IMR-90 (cell line): Measurements from ENCODE around the gene MRPS25. TPM values are rescaled to one million over a fixed set of nuclear protein-coding genes. Genes with fewer than 3 reads are reported as not detected.
A peak's percentile ranks its signal among the peaks of the same experiment; 100 is the strongest.

Experiments used
- ATAC-seq: fragments of 200-7000 bp; cut with Tn5 transposase; 2 replicates; pipeline ENCODE4 v1.9.1; 2020; ENCODE audit warnings: low read depth, mild to moderate bottlenecking, moderate library complexity
- BruUV-seq: library from RNA; stranded (reverse); fragments of 400-500 nt; replicated peaks from 2 replicates; lab custom pipeline; 2021; lab: Mats Ljungman, UMichigan
- CTCF ChIA-PET: fragments of 300-600 bp; formaldehyde crosslinking; extraction: SDS; loops from one replicate; lab custom pipeline; 2021; ENCODE audit warnings: antibody characterized with exemption; lab: Yijun Ruan, JAX
- POLR2A ChIA-PET: fragments of 300-600 bp; sonication (Branson Sonifier 250); formaldehyde crosslinking; loops from one replicate; lab custom pipeline; 2022; ENCODE audit warnings: antibody characterized with exemption; ENCODE audit not compliant: unreplicated experiment; lab: Charles Lee
- DNase-seq: peaks from one replicate; pipeline ENCODE4 v3.0.0; 2013
- H2AFZ ChIP-seq: replicated peaks from 2 replicates; pipeline ENCODE3; 2013; ENCODE audit warnings: low read length, mild to moderate bottlenecking; ENCODE audit not compliant: poor library complexity
- H2AK5ac ChIP-seq: 2 replicates; pipeline ENCODE4 v1.6.1; 2013; ENCODE audit warnings: low read depth, low read length, inconsistent platforms
- H2AK9ac ChIP-seq: replicated peaks from 2 replicates; pipeline ENCODE3; 2013; ENCODE audit warnings: mild to moderate bottlenecking, low read depth, low read length, moderate library complexity; ENCODE audit not compliant: poor library complexity
- H2BK120ac ChIP-seq: 2 replicates; pipeline ENCODE4 v1.6.1; 2013; ENCODE audit warnings: low read depth, low read length, inconsistent platforms
- H2BK15ac ChIP-seq: 3 replicates; pipeline ENCODE4 v1.6.1; 2013; ENCODE audit warnings: low read depth, low read length, inconsistent platforms
- H2BK20ac ChIP-seq: 2 replicates; pipeline ENCODE4 v1.6.1; 2013; ENCODE audit warnings: low read depth, mild to moderate bottlenecking, inconsistent platforms, low read length, moderate library complexity
- H2BK5ac ChIP-seq: 2 replicates; pipeline ENCODE4 v1.6.1; 2013; ENCODE audit warnings: mild to moderate bottlenecking, low read depth, low read length, inconsistent platforms; ENCODE audit not compliant: poor library complexity, severe bottlenecking
- H3K14ac ChIP-seq: replicated peaks from 2 replicates; pipeline ENCODE4 v1.6.1; 2013; ENCODE audit warnings: low read depth, low read length, inconsistent platforms
- H3K18ac ChIP-seq: 2 replicates; pipeline ENCODE4 v1.6.1; 2013; ENCODE audit warnings: low read depth, low read length, control low read depth
- H3K23ac ChIP-seq: 2 replicates; pipeline ENCODE4 v1.6.1; 2013; ENCODE audit warnings: low read depth, low read length, inconsistent platforms
- H3K27ac ChIP-seq: 2 replicates; pipeline ENCODE4 v1.5.1; 2013; ENCODE audit warnings: mild to moderate bottlenecking, control low read depth, low read length; ENCODE audit not compliant: insufficient read depth
- H3K27me3 ChIP-seq: 2 replicates; pipeline ENCODE4 v1.6.1; 2013; ENCODE audit warnings: low read length; ENCODE audit not compliant: control insufficient read depth, insufficient read depth
- H3K36me3 ChIP-seq: 2 replicates; pipeline ENCODE4 v1.6.1; 2013; ENCODE audit warnings: low read length, mixed read lengths; ENCODE audit not compliant: control insufficient read depth, insufficient read depth
- H3K4ac ChIP-seq: 2 replicates; pipeline ENCODE4 v1.6.1; 2013; ENCODE audit warnings: low read depth, low read length, inconsistent platforms
- H3K4me1 ChIP-seq: 2 replicates; pipeline ENCODE4 v1.6.1; 2013; ENCODE audit warnings: low read length, mixed read lengths; ENCODE audit not compliant: control insufficient read depth, insufficient read depth
- H3K4me2 ChIP-seq: 2 replicates; pipeline ENCODE4 v1.6.1; 2013; ENCODE audit warnings: low read depth, mild to moderate bottlenecking, control low read depth, low read length, moderate library complexity
- H3K4me3 ChIP-seq: 2 replicates; pipeline ENCODE4 v1.5.1; 2013; ENCODE audit warnings: low read depth, mild to moderate bottlenecking, control low read depth, low read length, moderate library complexity; ENCODE audit not compliant: insufficient read depth
- H3K56ac ChIP-seq: 2 replicates; pipeline ENCODE4 v1.6.1; 2013; ENCODE audit warnings: low read length, inconsistent platforms; ENCODE audit not compliant: insufficient read depth; ENCODE audit errors: extremely low read depth
- H3K79me1 ChIP-seq, 2 experiments: 2 replicates each; pipeline ENCODE4 v1.6.1; 2013; ENCODE audit warnings: low read length in 2 of 2, inconsistent platforms in 1 of 2, low read depth in 1 of 2
- H3K9ac ChIP-seq: 2 replicates; pipeline ENCODE4 v1.6.1; 2013; ENCODE audit warnings: low read depth, low read length, control low read depth
- H3K9me1 ChIP-seq: 2 replicates; pipeline ENCODE4 v1.6.1; 2013; ENCODE audit warnings: low read length, inconsistent platforms; ENCODE audit not compliant: insufficient read depth
- H3K9me3 ChIP-seq: 2 replicates; pipeline ENCODE4 v1.6.1; 2013; ENCODE audit warnings: low read length; ENCODE audit not compliant: control insufficient read depth, insufficient read depth
- H4K20me1 ChIP-seq: 2 replicates; pipeline ENCODE4 v1.6.1; 2013; ENCODE audit warnings: low read length, inconsistent platforms; ENCODE audit not compliant: insufficient read depth
- H4K5ac ChIP-seq: 2 replicates; pipeline ENCODE4 v1.6.1; 2013; ENCODE audit warnings: mild to moderate bottlenecking, low read depth, low read length, control low read depth
- H4K8ac ChIP-seq, 2 experiments: 2 replicates each; pipeline ENCODE4 v1.6.1; 2013; ENCODE audit warnings: low read depth in 2 of 2, low read length in 2 of 2, control low read depth in 1 of 2, inconsistent platforms in 1 of 2
- H4K91ac ChIP-seq: 2 replicates; pipeline ENCODE4 v1.6.1; 2013; ENCODE audit warnings: low read depth, low read length, inconsistent platforms; ENCODE audit not compliant: insufficient read depth
- BHLHE40 ChIP-seq: fragments of 150-350 bp; IDR thresholded peaks from 2 replicates; pipeline ENCODE4 v1.6.1; 2016; ENCODE audit warnings: mild to moderate bottlenecking, low read depth, low read length
- CEBPB ChIP-seq: IDR thresholded peaks from 2 replicates; pipeline ENCODE4 v1.6.1; 2012; ENCODE audit warnings: low read depth, low read length, improper control_type of control experiment
- CHD1 ChIP-seq: IDR thresholded peaks from 2 replicates; pipeline ENCODE4 v1.6.1; 2012; ENCODE audit warnings: low read depth, low read length, improper control_type of control experiment
- CTCF ChIP-seq: conservative IDR thresholded peaks from 2 replicates; pipeline ENCODE4 v1.5.1; 2012; ENCODE audit warnings: mild to moderate bottlenecking, low read depth, low read length, improper control_type of control experiment
- ELK1 ChIP-seq: fragments of 150-350 bp; IDR thresholded peaks from 2 replicates; pipeline ENCODE4 v1.6.1; 2016; ENCODE audit warnings: low read depth, mild to moderate bottlenecking, low read length, moderate library complexity, borderline replicate concordance
- FOS ChIP-seq: fragments of 150-350 bp; IDR thresholded peaks from 2 replicates; pipeline ENCODE4 v1.6.1; 2016; ENCODE audit warnings: low read depth, low read length
- MAFK ChIP-seq: IDR thresholded peaks from 2 replicates; pipeline ENCODE4 v1.6.1; 2012; ENCODE audit warnings: low read depth, low read length, improper control_type of control experiment
- MAZ ChIP-seq: IDR thresholded peaks from 2 replicates; pipeline ENCODE4 v1.6.1; 2012; ENCODE audit warnings: low read depth, mild to moderate bottlenecking, low read length, improper control_type of control experiment, moderate library complexity, borderline replicate concordance
- MXI1 ChIP-seq: IDR thresholded peaks from 2 replicates; pipeline ENCODE4 v1.6.1; 2012; ENCODE audit warnings: low read depth, mild to moderate bottlenecking, low read length, moderate library complexity, borderline replicate concordance
- NFE2L2 ChIP-seq: fragments of 150-350 bp; IDR thresholded peaks from 2 replicates; pipeline ENCODE4 v1.6.1; 2016; ENCODE audit warnings: low read depth, mild to moderate bottlenecking, low read length
- POLR2A ChIP-seq: IDR thresholded peaks from 2 replicates; pipeline ENCODE4 v1.6.1; 2012; ENCODE audit warnings: mild to moderate bottlenecking, low read depth, low read length
- RAD21 ChIP-seq: IDR thresholded peaks from 2 replicates; pipeline ENCODE4 v1.6.1; 2012; ENCODE audit warnings: low read length, improper control_type of control experiment
- RCOR1 ChIP-seq: IDR thresholded peaks from 2 replicates; pipeline ENCODE4 v1.6.1; 2012; ENCODE audit warnings: mild to moderate bottlenecking, low read length, improper control_type of control experiment; ENCODE audit not compliant: insufficient replicate concordance
- RFX5 ChIP-seq: IDR thresholded peaks from 2 replicates; pipeline ENCODE4 v1.8.0; 2012; ENCODE audit warnings: low read depth, mild to moderate bottlenecking, low read length, moderate library complexity
- SMC3 ChIP-seq: fragments of 150-350 bp; IDR thresholded peaks from 2 replicates; pipeline ENCODE4 v1.6.1; 2016; ENCODE audit warnings: low read depth, mild to moderate bottlenecking, antibody characterized with exemption, low read length, moderate library complexity
- USF2 ChIP-seq: fragments of 150-350 bp; IDR thresholded peaks from 2 replicates; pipeline ENCODE4 v1.6.1; 2017; ENCODE audit warnings: mild to moderate bottlenecking, antibody characterized with exemption, low read length, low read depth
- WGBS, 2 experiments: methylation state at CpG; one replicate each; pipeline versions ENCODE4 v1.1.5 to v1.1.7; 2013; ENCODE audit warnings: missing lambda C conversion rate in 2 of 2; ENCODE audit not compliant: insufficient read length in 1 of 2; ENCODE audit errors: extremely low coverage in 2 of 2; 5-methylcytosine and 5-hydroxymethylcytosine counted together
- dilution Hi-C: fragments of 300-500 bp; cut with HindIII; formaldehyde crosslinking; loops from one replicate; pipeline ENCODE4 v1.14.3; 2018; ENCODE audit warnings: low sequenced_read_pairs; ENCODE audit not compliant: unreplicated experiment
- in situ Hi-C: fragments of 300-500 bp; cut with MboI; formaldehyde crosslinking; loops from 3 replicates; pipeline ENCODE4 v1.14.3; 2019; ENCODE audit warnings: low sequenced_read_pairs, inconsistent platforms, mixed read lengths
- intact Hi-C: fragments of 100-400 bp; cut with micrococcal nuclease; formaldehyde crosslinking; loops from 2 replicates; pipeline ENCODE4 v1.10.0; 2022
- polyA plus RNA-seq, 3 experiments: library from polyadenylated mRNA; depleted of rRNA; stranded (reverse); fragments of >200 nt; gene quantifications; 2 replicates each; pipeline ENCODE4 v1.2.3, GENCODE V29; 2012; ENCODE audit warnings: low replicate concordance in 1 of 3
- total RNA-seq: library from RNA; depleted of rRNA; stranded (reverse); fragments of >200 nt; gene quantifications from 2 replicates; pipeline ENCODE4 v1.2.3, GENCODE V29; 2012

The MRPS25 gene
- total and polyA plus RNA-seq, 2 of the 4 experiments (the other 2 are of a cell fraction), result 9.0 to 20.8 TPM

- in situ Hi-C loops (no loop called here), intact Hi-C loops (no loop called here), dilution Hi-C loops (no loop called here)
- Histone ChIP-seq H3K23ac (no peak overlapping the region), H3K36me3 (peaks cover 32% of the 10 kb centered on the region), H3K14ac (no peak overlapping the region), H2BK20ac (no peak overlapping the region), H3K18ac (no peak overlapping the region), H3K4me3 (no peak overlapping the region), H2BK15ac (no peak overlapping the region), H3K9ac (no peak overlapping the region), H4K5ac (no peak overlapping the region), H4K20me1 (peaks cover 11% of the 10 kb centered on the region), H2AK5ac (no peak overlapping the region), H3K27ac (no peak overlapping the region), H2AK9ac (peak overlapping the region; percentile 71), H4K91ac (no peak overlapping the region), H3K4me1 (peaks cover 3% of the 10 kb centered on the region; the same call in 1 of the 2 replicates), H3K27me3 (no peaks in the 10 kb centered on the region), H3K9me1 (no peaks in the 10 kb centered on the region), H4K8ac (no peak overlapping the region), H3K79me1 (peaks cover 37% of the 10 kb centered on the region in 2 experiments), H3K9me3 (no peaks in the 10 kb centered on the region), H3K4ac (no peak overlapping the region), H3K56ac (no peak overlapping the region), H2BK5ac (no peak overlapping the region), H2BK120ac (no peak overlapping the region), H3K4me2 (no peak overlapping the region), H2AFZ (no peak overlapping the region)
- ChIA-PET CTCF (no interaction called here), POLR2A (no interaction called here)
- DNase-seq (no peak), ATAC-seq (no peak)
- no TSS peak for BruUV-seq
- no peak for TF ChIP-seq FOS
- no peak for TF ChIP-seq CTCF
- no peak for TF ChIP-seq MAZ
- TF ChIP-seq MXI1, result no peak
- TF ChIP-seq BHLHE40, result no peak
- no peak for TF ChIP-seq ELK1
- TF ChIP-seq NFE2L2, result no peak
- no peak for TF ChIP-seq USF2
- TF ChIP-seq POLR2A, result no peak
- TF ChIP-seq RFX5, result no peak
- TF ChIP-seq RAD21, result no peak
- no peak for TF ChIP-seq CHD1
- no peak for TF ChIP-seq RCOR1
- no peak for TF ChIP-seq SMC3
- no peak for TF ChIP-seq CEBPB
- no peak for TF ChIP-seq MAFK
- 96% methylated on average over 9 of the region's 19 CpGs; no CpG with 5 or more reads in 1 of the 2 experiments for WGBS, 2 experiments
These were observed 8.3 kb downstream of the MRPS25 start for GRCh38 chr3:15056676-15057404.
